Fibroblast of skin of right quadriceps (primary cell): ENCODE data around the gene TBC1D4.
A peak's percentile ranks its signal among the peaks of the same experiment; 100 is the strongest.

Experiments
- DNase-seq: peaks from one replicate; pipeline ENCODE4 v3.0.0-alpha.2; 2013

TBC1D4 gene

DNA sequence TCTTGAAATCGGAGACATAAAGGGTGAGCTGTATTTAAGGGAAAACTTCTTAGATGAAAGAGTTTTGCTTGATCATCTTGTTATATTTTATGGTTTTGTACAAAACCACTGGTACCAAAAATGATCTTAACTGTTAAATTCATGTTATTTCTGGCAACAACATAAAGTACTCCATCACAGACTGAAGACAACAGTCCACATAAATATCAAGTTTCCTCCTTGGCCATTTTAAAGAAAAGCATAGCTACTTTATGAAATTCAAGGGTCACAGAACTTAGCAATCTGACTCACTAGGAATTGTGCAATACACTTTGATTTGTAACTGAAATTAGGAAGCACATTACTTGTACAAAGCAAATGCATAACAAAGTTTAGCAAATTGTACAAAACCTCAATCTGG is 66.3 kb downstream of the TBC1D4 start:
- DNase-seq, result peak; percentile 92

DNA sequence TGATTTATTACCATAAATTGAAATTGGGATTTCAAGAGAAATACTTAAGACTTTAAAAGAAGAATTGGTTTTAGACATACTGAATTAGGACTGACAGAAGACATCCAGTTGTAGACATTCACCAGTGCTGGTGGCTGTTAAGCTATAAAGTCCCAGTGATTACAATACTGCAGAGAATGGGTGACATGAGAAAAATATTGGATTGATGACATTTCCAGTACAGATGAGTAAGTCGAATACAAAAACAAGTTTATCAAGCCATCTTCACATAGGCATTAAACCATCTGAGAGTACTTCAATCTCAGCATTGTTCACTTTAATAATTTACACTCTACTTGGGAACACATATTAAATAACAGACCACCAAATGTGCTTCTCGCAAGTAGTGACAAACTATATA is 66.8 kb downstream of the TBC1D4 start:
- DNase-seq, result no peak

DNA sequence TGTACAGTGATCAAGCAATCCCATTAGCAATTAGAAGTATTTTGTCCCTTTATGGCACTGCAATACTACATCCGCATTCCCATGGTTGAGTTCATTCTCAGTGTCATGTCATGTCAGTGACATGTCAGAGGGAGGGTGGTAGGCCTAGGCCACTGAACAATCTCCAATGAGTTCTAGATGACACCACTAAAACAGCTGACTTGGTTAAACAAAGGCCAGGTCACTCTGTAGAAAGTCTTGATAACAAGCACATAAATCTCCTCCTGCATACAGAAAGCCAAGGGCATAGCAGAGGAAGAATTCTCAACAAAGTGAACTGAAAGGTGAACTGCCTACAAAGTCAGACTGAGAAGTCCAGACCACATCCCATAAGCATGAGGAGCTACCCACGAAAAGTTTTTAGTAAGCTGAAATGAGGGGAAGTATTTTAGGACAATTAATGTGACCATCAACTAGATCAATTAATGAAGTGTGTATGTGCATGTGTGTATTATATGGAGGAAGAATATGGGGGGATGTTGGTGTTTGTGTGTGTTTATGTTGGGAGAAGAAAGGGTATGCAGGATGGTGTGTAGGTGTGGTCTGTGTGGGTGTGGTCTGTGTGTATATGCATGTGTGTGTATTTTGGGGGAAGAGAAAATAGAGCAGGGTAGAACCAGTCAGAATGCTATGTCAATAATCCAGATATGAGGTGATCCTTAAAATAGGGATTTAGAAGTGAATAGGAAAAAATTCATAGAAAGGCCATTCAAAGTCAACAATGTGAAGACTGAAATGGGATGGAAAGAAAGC is 67.7 kb downstream of the TBC1D4 start:
- DNase-seq, result no peak

DNA sequence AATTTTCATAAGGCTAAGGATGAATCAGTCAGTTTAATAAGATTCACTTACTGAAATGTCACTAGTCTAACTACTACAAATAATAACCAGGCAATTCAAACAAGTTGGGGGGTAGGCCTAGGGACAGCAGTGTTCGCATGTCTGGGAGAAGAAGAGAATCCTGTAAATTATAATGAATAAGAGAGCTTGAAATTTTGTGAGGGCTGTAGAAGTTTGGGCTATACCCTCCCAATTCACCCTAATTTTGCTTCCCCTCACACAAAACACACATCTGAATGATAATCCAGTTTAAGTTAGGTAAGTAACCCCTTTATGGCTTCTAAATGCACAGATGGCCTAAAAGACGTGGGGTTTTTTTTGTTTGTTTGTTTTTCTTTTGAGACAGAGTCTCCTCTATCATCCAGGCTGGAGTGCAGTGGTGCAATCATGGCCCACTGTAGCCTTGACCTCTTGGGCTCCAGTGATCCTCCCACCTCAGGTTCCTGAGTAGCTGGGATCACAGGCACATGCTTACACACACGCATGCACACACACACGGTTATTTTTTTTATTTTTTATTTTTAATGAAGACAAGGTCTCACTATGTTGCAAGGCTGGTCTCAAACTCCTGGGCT is 69.9 kb downstream of the TBC1D4 start:
- DNase-seq, result no peak

DNA sequence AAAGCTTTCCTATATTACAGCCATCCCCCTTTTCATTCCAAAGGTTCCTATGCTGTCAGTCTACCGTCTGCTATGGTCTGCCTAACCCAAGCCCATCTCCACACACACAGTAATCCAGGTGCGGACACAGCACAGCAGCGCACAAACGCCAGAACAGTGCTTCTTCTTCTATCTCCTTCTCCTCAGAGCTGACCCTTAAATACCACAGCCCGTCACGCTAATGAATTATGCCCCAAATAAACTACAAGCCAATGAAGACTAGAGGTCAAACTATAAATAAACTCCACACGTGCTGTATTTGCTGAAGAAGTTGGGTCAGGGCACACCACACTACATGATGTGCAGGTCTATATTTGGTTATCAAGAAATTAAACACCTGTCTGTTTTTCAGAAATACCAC is 71.8 kb downstream of the TBC1D4 start:
- DNase-seq, result no peak

DNA sequence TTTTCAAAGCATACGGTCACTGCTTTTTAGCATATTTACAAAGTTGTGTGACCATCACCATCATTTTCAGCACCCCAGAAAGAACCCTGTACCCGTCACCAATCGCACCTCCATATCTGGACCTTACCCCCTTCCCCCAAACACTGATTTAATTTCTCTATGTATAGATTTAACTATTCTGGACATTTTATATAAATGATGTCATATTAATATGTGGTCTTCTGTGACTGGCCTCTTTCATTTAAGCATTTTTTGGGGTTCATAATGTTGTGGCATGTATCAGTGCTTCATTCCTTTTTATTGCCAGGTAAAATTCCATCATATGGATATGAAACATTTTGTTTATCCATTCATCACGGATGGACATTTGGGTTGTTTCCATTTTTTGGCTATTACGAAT is 74.0 kb downstream of the TBC1D4 start:
- no peak for DNase-seq

DNA sequence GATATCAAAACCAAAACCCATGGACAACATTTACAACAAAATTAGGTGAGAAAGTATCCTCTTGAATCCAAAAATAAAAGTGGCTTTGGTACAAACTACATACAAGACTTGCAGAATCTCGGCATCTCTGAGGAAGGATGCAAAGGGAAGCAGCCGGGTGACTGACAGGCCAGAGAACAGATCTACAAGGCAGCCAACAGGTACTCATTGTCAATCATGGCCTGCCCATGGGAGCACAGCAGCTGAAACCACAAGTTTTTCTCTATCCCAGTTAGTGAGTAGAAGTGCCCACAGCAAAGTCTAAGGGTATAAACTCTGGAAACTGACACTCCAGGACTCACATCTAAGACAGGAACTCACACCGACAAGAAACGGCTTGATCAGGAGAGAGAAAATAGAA is 74.5 kb downstream of the TBC1D4 start:
- no peak for DNase-seq

DNA sequence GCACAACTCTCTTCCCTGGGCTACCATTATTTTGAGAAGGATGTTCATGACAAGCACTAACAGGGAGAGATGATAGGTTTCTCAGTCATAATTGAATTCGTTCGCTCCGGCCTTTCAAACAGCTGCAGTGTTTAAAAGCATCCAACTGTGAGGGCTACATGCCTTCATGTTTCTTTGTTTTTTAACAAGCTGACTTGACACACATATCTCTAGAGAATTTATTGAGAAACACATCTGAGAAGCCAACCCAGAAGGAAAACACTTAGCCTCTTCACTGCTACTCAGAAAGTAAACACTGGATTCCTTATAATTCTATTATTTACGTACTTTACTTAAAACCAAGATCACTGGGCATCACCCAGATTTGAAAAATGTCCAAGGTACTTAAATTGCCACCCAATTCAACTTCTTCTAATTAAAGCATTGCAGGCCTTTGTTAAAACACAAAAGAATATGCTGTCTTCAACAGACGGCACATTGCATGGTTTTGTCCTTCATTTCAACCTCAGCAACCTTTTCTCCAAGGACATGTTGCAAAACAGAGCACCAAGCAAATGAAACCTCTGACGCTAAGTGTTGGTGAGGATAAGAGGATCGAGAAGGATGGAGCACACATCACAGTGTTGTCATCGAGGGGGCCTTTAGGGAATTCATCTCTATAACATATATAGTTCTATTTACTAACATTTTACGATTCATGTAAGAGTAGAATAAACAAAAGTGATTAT is 75.8 kb downstream of the TBC1D4 start:
- DNase-seq, result peak; percentile 20

DNA sequence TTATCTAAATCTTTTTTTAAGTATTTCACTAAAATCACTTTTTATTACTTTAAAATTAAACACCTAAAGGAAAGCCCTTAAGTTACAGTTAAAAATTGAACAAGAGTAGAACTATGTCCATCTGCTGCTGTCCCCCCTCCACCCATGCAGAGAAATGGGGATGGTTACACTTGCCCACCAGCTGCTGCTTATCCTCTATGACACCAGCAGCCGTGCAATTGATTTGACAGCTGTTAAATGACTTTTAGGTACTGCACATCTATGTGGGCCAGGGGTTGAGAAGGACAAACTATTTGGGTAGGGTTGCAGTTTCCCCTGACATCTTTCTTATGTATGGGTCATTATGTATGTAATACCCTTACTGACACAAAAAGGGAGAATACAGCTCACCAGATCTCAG is 77.2 kb downstream of the TBC1D4 start:
- DNase-seq, result no peak

DNA sequence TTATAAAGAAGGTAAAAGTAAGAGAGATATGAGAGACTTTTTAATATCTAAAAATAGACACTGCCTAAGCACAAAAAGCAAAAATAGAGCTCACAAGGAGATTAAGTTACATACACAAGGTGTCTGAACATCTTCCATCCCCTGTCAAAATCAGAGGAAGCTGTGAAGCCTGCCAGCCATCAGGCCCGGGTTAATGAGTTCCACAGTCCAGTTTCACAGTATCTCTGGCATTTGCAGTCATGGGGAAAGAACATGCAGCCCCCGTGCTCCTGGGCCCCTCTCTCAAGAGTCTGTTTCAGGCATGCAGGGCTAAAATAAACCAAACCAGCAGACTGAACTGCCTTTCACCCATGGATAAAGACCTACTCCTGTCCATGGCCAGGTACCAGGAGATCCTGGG is 79.2 kb downstream of the TBC1D4 start:
- DNase-seq, result no peak

DNA sequence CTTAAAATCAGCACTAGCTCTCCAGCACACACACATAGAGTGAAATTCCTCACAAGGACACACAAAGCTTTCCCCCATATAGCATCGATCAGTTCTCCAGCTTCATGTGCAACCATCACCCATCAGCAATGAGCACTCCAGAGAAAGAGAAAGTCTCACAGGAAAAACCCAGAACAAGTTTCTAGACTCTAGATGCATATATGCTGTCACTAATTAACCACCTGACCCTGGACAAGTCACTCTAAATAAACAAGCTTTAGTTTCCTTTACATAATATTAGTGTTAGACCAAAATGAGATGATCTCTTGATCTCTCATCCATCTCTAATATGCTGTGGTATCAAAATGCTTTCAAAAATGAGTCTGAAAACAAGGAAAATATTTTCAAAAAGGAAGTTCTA is 81.2 kb downstream of the TBC1D4 start:
- DNase-seq, result no peak

DNA sequence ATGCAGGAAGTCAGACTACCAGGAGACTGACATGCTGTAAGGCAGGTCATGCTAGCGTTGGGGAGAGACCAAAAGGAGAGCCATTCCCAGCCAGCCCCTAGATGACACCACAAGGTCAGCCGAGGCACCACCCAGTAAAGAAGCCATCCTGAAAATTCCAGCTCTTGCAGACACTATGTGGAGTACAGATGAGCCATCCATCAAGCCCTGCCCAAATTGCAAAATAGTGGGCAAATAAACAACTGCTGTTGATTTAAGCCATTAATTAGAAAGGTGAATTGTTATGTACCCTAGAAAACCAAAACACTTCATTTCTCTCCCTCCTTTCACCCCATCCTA is 82.1 kb downstream of the TBC1D4 start:
- DNase-seq, result no peak

DNA sequence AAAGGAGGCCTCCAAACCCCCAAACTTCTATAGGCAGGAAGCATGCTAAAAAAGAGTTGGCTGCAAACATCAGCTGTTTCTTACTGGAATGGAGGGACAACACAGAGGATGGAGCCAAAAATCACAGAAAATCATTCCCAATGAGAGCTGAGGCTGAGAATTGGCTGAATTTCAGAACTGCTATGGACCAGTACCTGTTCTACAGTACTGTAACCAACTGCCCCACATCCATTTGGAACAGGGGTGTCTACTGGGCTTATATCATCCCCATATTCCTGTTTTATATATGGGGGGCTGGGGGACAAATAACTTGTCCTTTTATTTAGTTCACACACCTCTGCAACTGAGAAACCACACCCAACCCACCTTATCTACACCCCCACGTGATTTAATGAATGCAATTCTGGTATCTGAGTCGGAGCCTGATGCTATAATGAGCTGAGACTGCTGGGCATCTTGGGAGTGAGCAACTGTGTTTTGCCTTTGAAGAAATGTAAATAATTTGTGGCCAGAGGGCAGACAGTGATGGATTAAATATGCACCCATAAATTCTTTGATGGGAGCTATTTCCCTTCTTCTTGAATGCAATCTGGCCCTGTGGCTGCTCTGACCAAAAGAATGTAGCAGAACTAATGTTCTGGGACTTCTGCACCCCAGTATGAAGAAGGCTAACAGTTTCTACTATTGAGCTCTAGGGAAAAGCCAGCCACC is 82.6 kb downstream of the TBC1D4 start:
- no peak for DNase-seq

DNA sequence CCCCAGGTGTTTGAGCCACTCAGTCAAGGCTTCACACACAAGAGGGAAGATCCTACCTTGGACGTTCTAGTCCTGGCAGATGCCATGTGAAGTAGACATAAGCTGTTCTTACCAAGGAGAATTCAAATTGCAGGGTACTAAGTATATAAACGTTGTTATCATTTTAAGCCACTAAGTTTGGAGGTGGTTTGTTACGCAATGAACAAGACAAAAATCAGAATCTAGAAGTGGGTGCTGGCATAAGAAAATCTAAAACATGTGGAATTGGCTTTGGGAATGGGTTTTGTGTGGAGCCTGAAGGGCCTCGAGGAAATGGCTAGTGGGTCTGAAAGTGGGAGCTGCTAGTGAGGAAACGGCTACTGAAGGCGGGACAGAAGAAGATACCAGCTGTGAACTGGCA is 83.9 kb downstream of the TBC1D4 start:
- DNase-seq, result no peak

DNA sequence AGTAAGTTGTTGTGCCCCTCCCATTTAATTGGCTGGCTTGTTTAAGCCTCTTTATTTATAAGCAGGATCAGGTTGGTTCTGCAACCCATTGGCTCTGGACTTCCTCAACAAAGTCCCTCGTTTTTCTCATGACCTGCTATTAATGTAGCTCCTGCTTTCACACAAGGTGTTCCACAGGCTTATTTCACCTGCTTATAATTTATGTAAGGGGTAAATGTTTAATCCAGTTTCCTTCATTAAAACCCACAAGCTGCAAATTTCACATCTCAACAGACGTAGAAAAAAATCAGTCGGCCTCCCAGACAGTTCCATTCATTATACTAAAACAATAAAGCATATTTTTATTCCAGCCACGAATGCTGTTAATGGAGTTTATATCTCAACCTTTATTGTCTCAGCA is 86.1 kb downstream of the TBC1D4 start:
- DNase-seq, result no peak

DNA sequence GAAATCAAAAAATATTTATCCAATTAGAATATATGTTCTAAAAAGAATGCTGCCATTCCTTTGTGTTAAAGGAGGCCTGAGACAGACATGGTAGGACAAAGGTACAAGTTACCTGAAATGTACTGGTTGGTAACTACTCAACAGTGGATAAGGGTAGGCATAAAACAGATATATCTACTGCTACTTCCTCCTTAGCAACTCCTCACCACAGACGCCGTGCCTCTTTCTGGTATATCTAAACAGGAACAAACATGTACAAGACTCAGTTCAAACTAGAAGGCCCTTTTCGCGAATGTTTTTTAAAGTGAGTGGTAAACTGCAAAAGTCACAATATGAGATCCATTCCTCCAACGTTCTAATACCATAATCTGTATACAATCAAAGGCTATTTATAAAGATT is 86.9 kb downstream of the TBC1D4 start:
- no peak for DNase-seq

DNA sequence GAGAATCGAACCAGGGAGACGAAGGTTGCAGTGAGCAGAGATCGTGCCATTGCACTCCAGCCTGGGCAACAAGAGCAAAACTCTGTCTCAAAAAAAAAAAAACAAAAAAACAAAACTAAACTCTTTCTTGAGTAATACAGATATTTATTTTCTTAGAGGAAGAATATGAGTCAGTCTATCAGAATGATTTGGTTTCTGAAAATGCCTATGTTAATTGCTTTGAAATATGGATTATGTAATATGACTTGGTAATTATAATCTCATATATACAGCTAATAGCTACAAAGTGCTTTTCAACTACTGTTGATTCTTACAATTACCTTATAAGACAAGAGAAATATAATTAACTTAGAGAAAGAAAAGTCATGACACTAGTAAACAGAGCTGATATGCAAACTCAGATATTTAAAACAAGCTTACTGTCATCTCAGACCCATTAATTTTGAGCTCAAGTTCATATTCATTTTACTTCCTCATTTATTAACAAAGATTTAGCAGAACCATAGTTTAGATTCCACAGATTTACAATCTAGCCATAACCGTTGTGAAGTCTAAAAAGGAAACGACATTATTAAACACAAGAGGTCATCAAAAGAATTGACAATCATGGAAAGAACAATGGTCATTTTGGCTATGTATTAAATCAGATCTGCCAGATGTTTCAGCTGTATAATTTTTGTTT is 88.0 kb downstream of the TBC1D4 start:
- no peak for DNase-seq

DNA sequence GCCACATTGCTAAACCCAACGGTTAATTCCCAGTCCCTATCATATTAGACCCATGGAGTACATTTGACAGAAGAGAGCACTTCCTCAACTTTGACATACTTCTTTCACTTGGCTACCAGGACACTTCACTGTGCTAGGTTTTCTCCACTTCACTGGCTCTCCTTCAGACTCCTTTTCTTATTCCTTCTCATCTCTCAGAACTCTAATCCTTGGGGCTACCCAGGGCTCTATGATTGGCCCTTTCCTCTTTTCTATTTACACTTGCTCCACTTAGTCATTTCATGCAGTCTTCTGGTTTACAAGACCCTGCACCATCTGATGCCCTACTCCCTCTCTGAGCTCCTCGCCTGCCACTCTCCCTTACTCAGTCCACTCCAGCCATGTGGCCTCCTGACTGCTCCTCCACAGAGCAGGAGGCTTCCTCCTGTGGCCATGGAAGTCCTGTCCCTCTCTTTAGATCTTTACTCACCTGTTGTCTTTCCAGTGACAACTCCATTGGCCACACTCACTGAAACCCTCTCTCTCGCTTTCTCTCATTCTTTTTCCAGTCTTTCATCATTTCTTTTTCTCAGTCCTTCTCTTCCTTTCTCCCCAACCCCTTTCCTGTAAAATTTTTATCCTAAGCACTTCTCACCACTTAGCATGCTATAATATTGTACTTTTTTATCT is 90.4 kb downstream of the TBC1D4 start:
- no peak for DNase-seq

DNA sequence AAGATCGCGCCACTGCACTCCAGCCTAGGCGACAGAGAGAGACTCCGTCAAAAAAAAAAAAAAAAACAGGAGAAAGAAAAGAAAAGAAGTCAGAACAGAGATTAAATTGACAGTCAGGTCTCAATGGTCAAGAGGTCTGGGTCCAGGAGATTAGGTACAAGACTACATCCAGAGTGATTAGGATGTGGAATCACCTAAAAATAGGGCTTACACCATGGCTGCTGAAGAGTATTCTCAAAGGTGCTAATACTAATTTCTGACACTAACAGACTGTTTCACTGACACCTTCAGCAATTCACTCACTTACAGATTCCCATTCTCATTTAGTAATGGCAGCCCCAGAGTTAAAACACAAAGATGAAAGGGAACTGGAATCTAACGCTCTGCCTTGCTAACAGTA is 91.7 kb downstream of the TBC1D4 start:
- DNase-seq, result no peak

DNA sequence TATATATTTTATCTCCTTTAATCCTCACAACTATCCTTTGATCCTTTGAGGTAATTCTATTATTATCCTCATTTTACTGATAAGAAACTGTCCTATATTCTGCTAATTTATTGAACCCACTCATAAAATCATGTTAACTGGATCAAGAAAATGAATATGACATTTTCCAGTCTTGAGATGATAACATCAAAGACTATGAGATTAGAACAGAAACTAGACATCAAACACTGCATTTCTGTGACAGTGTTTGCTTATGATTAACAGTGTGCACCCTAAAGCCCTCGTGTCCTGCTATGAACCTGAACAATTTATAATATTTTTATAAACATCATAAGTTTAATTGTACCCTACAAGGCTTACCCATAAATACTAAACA is 96.3 kb downstream of the TBC1D4 start:
- DNase-seq, result no peak

DNA sequence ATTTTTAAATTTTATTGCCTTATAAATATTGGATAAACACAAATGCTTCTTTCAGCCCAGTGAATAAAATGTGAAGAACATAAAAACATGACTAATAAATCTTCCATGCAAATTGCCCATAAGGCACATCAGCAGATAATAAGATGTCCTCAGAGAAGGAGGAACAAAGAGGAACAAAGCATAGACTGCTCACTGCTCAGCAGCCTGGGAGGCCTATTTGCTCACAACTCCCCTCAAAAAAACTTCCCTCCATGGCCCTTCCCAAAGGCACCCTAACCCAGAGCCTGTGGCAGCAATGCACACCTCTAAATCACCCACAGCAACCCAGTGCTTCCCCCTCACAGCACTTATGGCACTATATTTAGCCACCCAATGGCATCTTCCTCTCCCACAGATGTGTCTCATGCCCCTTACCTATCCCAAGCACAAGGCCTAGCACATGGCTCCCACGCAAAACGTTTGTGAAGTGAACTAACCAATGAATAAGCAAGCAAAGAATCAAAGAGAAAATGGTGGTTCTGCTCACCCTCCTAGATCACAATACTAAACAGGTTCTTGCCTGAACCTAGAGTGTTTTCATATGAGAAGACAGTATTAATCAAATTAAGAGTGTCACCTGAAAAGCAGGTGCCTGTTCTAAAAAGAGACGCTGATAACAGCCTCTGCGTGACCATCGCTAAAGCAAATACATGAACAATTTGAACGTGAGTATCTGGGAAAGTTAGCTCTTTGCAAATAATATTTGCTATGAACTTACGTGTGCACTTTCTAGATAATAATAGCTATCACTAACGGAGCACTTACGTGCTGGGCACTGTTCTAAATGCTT is 96.9 kb downstream of the TBC1D4 start:
- DNase-seq, result no peak
